HG02885 (cell line): ENCODE data around the gene MGMT.
A peak's percentile ranks its signal among the peaks of the same experiment; 100 is the strongest.

Source experiments
- ATAC-seq: cut with Tn5 transposase; IDR thresholded peaks from one replicate; pipeline ENCODE4 v1.9.1; 2021; ENCODE audit warnings: mild to moderate bottlenecking; ENCODE audit not compliant: unreplicated experiment, poor library complexity

Gene MGMT

DNA sequence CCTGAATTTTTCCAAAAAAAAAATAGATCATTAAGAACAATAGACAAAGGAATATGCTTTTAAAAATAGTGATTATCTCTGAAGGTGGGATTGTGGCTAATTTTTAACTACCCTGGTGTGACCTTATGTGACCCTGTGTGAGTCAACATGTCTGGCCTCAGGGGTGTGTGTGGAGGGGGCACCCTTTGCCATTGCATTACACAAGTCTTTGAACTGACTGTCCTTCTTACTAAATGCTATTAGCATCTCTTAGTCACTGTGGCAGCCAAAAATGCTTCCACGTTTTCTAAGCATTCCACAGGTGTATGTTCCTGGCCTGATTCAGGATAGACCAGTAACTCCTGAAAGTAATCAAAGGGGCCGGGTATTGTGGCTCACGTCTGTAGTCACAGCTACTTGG is 175.4 kb downstream of the MGMT start:
- ATAC-seq = no peak

DNA sequence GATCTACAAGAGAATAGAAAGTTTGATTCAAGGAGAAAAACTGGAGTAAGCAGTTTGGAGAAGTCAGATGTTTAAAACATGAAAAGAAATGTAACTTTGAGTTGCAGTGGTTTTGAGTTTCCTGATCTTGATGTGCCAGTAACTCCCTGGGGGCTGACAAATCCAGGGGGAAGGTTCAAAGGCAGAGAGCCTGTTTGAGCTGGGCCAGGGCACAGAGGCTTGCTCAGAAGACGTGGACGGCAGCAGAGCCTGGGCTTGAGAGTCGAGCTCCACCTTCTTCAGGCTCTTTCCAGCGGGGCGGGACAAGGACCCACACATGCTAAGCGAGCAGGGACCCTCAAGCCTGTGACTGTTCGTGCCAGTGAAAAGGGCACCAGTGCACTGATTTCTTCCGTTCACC is 176.2 kb downstream of the MGMT start:
- no peak for ATAC-seq

DNA sequence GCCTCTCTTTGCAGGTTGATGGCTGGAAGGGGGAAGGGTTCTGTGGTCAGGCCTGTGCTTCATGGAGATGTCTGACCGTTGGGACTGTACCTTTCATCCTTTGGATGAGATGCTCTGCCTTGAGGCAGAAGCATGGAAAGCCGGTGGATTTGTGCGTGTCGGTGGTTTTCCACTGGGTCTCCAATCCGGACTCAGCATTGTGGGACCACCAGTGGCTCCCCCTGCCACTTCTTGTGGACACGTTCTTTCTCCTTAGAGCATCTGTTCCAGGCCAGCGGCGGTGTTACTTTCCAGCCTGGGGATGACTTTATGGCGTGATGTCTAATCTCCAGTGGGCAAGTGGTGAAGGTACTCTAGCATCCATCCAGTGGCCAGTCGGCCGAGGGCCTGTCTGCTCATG is 178.4 kb downstream of the MGMT start:
- ATAC-seq = no peak

DNA sequence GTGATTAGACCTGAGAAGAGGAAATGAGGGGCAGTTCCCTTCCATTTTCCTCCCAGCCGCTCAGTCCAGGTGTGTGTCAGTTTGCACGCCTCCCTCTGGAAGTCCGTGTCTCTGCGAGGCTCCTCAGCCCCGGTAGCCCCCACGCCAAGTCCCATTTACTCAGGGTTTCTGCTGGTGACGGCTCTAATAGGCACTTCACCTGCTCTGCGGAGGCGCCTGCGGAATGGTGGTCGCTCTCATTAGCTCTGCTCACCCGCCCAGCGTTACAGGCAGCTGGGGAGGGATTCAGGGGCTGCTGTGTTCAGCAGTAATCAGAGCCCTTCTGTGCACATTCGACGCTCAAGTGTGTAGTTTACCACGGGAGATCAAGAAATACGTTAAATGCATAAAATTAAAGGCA is 179.9 kb downstream of the MGMT start:
- no peak for ATAC-seq

DNA sequence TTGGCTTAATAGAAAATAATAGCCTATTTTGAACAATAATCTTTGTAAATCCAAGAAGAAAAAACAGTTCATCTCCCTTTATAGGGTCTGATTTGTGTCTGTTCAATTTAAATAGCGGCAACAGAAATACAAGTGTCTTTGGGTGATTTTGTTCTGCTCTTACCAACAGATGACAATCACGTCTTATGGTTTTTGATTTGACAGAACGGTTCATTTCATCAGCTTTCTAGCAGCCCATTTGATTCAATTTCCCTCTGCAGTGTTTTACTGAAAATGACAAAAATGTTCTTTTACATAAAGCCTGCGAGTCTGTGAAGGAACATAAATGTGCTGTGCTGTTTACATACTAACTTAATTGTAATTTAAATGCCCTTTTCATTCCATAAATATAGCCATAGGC is 180.5 kb downstream of the MGMT start:
- ATAC-seq = no peak

DNA sequence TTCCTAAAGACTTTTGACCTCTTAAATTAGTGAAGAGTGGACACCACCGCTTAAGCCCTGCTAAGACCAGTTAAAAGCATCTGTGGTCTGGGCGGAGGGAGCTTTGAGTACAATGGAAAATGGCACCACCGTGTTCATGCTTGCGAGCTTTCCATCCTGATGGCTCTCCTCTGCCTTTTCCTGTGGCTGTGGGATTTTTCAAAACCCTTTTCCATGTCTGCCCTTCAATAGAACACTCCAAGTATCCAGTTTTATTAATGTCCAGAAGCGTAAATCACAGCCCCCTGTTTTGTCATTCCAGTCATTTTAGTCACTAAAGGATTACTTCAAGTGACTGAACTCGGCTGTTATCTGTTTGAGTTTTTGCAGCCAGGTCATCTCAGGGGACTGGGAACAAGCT is 181.8 kb downstream of the MGMT start:
- ATAC-seq = no peak

DNA sequence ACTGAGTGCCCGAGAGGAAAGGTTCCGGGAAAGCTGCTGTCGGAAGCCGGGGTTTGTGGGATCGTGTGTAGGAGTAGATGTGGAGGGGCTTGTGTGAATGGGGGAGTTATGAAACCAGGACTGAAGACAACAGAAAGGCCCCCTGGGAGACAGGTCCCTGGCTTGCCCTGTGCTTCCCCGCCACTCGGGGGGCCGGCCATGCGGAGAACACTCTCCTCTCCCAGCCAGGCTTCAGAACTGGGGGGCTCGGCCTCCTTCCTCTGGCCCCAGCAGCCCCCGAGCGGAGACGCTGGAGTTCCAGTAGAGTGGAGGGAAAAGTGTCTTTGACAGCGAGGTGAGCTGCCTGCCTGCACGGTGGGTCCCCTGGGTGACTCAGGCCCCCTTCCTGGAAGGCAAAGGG is 185.0 kb downstream of the MGMT start:
- no peak for ATAC-seq

DNA sequence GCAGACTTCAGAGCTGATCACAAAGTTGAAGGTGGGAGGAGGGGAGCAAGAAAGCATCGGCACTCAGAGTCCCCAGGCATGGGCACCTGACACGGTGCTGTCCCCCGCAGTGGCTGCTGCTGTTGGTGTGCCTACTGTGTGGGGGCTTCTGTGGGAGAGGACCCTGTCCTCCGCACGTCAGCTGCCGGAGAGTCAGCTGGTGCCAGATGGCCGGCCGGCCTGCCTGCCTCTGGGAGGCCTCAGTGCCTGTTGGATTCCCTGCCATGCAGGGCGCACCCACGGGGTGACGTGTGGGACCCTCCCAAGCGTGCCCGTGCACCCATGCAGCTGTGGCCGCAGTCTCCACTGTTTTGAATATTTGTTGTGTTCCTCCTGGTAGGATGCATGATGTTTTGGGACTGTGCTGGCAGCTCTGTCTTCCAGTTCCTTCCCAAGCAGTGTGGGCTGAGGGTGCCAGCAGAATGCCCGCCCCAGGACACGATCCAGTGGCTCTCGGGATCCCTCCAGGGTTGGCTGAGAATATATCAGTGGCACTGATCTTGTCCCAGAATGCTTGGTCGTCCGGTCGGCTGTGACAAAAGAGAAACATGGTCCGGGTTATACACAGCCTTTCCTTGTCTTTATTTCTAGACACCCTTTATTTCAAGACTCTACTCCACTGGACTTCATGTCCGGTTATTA is 185.6 kb downstream of the MGMT start:
- ATAC-seq = no peak

DNA sequence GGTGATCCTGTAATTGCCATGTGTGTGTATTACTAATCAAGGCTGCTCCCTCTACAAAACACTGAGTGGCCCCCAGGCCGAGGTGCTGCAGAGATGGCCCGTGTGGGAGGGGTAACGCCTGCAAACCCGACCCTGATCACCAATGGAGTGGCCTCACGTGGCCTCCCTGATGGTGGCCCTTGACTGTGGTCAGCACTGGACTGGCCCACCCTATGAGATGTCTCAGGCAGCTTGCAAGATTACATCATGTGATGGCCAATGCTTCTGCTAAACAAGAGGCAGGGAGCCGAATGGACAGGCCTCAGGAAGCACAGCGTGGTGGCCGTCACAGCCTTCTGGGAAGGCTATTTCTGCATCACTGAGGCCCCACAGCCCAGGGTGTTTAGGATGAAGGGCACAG is 186.4 kb downstream of the MGMT start:
- ATAC-seq = no peak

DNA sequence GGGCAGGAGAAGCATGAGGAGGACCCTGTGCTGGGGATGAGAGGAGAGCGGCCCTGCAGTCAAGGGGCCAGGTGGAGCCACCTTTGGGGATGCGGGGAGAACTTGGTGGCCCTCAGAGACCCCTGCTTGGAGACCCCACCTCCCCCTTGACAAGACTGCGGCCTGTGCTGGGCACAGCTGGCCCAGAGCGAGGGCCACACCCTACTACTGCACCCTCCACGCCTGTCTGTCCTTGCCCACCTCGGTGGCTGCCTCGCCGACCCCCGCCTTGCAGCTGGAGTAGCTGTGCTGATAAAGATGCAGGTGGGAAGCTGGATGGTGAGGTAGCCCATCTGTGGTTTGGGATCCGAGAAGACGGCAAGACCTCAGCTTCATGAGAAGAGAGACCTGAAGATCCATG is 186.8 kb downstream of the MGMT start:
- no peak for ATAC-seq

DNA sequence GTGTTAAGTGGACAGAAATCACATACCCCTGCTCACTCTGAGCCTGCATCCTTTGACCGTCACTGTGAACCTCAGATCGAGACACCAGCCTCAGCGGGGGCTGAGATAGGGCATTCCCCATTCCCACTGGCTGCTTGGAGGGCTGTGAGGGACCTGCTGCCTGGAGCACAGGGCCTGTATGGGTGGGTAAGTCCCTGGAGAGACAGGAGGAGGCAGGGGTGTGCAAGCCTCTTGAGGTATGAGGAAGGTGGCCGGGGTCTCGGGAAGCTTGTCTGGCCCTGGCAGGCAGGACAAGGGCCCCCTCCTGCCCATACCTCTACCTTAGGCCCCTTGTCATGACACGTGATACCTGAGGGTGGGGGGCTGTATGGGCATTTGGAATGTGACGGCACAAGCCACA is 187.4 kb downstream of the MGMT start:
- no peak for ATAC-seq

DNA sequence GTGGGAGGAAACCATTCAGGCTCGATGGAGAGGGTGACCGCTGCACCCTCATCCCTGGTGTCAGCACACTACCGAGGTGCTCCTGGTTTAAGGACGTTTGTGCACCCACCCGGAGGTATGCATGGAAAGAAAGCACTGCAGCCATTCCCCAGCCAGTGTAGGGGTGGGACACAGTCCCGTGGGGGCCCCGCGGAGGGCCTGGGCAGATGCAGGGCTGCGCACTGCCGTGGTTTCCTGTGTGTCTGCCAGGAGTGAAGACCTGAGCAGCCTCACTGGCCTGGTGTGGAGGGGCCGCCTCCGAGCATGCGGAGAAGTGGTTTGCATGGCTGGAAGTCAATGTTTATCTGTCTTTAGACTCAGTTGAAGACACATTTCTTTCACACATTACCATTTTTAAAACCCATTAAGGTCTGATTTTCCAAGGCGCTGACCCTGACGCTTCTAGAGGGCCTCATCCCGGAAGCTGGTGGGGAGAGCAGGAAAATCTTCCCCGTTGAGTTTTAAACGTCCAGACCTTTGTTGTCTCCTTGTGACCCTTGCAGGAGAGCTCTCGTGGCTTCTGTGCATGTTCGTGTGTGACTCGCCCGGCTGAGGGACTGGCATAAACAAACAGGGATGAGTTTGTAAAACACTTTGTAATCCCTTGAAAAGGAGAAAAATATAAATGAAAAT is 188.1 kb downstream of the MGMT start:
- ATAC-seq = no peak

DNA sequence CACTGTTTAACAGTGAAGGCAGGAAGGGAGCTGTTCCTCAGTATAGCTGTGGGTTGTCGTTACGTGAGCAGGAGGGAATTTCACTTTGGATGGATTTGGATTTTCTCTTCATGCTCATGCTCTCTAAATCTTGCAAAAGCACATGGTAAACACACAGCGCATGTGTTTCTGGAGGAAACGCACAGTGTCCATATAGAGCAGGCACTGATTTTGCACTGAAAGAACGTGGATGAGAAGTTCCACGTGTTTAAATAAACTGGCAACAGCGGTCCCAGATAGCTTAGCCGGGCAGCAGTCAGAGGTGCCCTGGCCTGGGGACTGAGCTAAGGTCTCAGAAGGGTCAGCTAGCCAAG is 188.6 kb downstream of the MGMT start:
- no peak for ATAC-seq

DNA sequence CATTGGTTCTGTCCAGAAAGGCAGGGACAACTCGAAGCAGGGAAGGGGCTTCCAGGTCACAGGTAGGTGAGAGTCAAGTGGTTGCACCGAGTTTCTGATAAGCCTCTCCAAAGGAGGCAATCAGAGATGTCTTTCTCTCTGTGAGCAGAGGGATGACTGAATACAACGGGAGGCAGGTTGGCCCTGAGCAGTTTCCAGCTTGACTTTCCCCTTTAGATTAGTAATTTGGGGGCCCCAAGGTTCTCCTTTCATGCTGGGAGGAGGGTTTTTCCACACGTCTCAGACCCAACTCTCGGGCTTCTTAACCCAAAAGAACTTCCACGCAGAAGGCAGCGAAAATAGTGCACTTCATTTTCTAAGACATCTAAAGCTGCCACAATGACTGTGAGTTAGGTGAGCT is 189.6 kb downstream of the MGMT start:
- ATAC-seq = no peak

DNA sequence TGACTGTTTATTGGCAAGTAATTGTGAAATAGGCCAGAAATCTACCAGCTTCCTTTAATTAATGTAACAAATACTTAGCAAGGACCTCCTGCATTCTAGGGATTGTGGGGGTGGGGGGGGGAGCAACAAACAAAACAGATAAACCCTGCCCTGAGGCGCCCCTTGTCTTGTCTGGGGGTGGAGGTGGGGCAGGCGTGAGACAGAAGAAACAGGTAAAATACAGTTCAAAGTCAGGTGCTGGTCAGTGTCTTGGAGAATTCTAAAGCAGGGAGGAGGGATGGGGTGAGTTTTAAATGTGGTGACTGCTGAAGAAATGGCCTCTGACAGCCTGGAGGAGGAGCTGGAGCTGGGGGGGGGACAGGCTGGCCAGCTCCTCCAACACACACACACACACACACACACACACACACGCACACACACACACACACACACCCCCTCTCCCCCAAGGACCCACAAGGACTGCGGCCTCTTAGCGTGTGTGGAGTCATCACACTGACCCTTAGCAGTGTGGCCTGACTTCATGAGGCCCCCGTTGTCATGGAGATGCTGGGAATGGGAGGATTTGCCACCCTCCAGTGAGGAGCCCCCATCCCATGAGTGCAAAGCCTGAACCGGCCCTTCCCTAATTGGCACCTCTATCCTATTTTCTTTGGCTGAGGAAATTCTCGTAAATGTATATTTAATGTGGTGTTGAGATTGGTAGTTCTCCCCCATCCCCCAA is 190.4 kb downstream of the MGMT start:
- no peak for ATAC-seq

DNA sequence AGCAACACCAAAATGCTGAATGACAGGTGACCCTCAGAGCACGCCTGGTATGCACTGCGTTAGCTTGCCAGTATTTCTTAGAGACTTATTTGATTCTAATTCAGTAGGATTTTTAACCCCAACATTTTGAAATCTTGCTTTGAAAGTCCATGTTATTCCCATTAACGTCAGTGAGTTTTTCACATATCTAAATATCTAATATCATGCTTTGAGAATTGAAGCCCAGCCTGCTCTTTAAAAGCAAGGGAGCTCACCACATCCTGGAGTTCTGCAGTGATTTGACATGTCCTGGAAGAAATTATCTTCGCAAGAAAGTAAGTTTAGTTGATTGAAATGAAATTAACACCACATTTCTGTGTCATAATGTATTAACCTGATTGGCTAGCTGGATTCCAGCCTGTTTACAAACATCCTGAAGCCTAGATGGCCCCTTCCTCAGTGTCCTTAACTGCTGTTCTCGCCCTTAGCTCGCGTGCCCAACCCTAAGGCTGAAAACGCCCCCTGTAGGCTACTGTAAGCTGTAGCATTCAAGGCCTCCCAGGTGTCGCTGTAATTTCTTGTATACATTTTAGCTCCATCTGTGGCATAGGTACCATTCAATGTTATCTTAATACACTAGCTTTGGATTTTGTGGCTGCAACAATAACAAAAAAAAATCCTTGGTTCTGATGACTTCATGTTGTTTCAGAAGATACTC is 191.5 kb downstream of the MGMT start:
- ATAC-seq = peak; percentile 72

DNA sequence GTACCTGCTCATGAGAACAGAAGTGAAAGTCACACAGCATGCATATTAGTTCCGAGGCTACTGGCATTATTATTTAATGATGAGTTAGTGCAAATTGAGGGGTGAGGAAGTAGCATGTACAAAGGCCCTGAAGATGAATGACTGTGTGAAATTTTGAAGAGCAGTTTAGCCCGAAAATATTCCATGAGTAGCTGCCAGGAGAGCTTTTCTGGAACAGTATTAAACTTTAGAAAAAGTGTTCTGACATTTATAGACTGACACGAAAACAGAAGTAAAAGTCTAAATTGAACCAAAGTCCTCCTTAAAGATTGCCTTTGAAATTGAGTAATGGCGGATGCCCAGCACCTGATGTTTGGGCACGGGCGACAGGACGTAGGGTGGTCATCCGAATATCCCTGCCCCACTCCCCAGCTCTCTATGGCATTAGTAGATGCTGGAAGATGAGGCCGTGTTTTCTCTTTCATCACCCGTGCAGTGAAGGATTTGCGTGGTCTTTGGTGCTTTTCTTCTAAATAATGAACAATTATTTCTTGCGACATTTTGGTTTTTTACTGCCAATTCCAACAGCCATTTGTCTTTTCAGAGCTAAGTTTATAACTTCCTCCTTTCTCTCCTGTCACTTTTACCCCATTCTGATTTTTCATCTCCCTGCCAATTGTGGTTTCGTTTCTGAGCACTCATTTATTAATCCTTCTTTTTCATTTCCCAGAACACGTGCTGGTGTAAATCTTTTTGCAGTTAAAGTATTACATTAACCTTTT is 192.6 kb downstream of the MGMT start:
- no peak for ATAC-seq

DNA sequence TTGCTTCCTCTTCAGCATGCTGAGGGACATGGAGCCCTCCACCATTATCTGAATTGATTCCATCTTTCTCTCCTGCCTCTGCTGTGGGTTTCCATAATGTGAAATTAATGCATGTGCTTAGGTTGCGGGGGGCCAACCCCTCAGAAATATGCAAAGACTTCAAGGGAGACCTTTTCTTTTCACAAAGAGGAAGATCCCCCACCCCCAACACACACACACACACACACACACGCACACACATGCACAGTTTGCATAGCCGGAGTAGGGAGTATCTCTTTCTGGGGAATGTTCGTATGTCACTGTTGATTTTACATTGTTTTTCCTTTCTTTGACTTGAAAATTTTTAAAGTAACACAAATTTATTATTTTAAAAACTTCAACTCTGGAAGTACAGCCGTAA is 193.5 kb downstream of the MGMT start:
- ATAC-seq = no peak

DNA sequence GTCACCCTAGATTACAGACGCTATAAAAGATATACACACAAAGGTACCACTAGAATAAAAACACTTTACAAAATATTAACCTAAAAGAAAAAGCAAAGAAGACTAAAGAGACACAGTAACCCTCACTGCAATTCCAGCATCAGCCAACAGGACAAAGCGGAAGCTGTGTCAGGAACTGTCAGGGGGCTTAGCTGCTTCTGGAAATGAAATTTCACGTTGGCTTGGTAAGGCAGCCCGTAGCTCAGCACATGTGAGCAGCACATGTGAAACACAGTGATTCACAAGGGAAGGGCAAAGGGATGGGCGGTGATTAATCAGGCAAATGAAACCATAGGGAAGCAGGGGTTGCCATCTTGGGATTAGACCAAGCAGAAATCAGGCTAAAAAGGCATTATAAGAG is 195.4 kb downstream of the MGMT start:
- ATAC-seq = no peak

DNA sequence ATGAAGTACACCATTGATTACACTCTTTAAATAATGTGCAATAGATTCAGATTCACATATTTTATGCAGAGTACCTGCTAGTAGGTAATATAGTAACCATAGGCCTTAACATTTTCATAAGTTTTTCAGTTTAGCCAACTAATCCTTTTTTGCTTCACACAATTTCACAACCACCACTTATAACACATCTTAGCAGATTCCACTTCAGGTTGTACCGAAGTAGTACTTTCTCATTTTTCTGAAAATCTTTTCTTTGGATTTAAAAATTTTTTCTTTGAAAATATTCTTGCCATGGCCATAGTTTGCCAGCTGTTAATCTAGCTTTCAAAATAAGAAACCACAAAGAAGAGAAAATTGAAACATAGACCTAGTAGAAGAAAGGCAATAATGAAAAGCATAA is 203.1 kb downstream of the MGMT start:
- no peak for ATAC-seq

DNA sequence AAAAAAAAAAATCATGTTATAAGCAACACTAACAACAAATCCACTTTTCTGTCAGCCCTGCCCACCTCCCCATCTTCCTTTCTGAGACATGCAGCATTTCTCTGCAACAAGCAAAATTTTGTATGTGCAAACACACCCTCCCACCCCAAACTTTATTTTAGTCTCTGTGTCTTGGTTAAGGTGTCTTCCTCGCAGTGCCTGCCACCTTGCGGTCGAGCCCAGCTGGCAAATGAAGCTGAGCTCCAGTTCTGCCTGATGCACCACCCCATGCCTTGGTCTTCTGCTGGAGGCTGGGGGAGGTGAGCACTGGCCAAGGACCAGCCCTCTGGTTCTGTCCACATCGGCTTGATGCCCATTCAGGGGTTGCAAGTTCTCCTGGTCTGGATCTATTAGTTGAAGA is 206.3 kb downstream of the MGMT start:
- ATAC-seq = no peak
